WTC11 (cell line): ENCODE data around the gene FOCAD. TPM values are rescaled to one million over a fixed set of nuclear protein-coding genes. Genes with fewer than 3 reads are reported as not detected.

Source experiments
- ATAC-seq: fragments of 200-7000 bp; cut with Tn5 transposase; 2 replicates; pipeline ENCODE4 v1.10.0; 2021; ENCODE audit warnings: mild to moderate bottlenecking, moderate library complexity
- CTCF ChIA-PET: fragments of 300-600 bp; sonication (Branson Sonifier 250); formaldehyde crosslinking; loops from one replicate; lab custom pipeline; 2021; ENCODE audit warnings: antibody characterized with exemption; lab: Charles Lee
- POLR2A ChIA-PET: fragments of 350-600 bp; sonication (Branson Sonifier 250); formaldehyde crosslinking; loops from one replicate; lab custom pipeline; 2021; ENCODE audit warnings: antibody characterized with exemption; lab: Charles Lee
- DNase-seq: peaks from one replicate; pipeline ENCODE4 v3.0.0; 2021; ENCODE audit warnings: low spot score
- H3K27ac Mint-ChIP-seq: 2 replicates; pipeline ENCODE4 v1.8.0; 2021; ENCODE audit warnings: mixed read lengths
- H3K27me3 Mint-ChIP-seq: 2 replicates; pipeline ENCODE4 v1.8.0; 2021; ENCODE audit warnings: low read depth, mild to moderate bottlenecking, moderate library complexity, mixed read lengths
- H3K36me3 Mint-ChIP-seq: 2 replicates; pipeline ENCODE4 v1.8.0; 2021; ENCODE audit warnings: mixed read lengths
- H3K4me1 Mint-ChIP-seq: 2 replicates; pipeline ENCODE4 v1.8.0; 2022; ENCODE audit warnings: mixed read lengths
- H3K4me3 Mint-ChIP-seq: 2 replicates; pipeline ENCODE4 v1.8.0; 2021; ENCODE audit warnings: mild to moderate bottlenecking, moderate library complexity, mixed read lengths
- H3K9me3 Mint-ChIP-seq: 2 replicates; pipeline ENCODE4 v1.8.0; 2021; ENCODE audit warnings: mixed read lengths
- CREM ChIP-seq: sonication (generic); formaldehyde crosslinking; IDR thresholded peaks from 2 replicates; pipeline ENCODE4 v1.8.1; 2022; ENCODE audit warnings: mild to moderate bottlenecking, missing genetic modification reagents, moderate library complexity
- GABPB1 ChIP-seq: sonication (generic); formaldehyde crosslinking; IDR thresholded peaks from 2 replicates; pipeline ENCODE4 v1.8.1; 2023; ENCODE audit warnings: mild to moderate bottlenecking, missing genetic modification reagents
- GTF2I ChIP-seq: fragments of 250-450 bp; sonication (Bioruptor Pico); conservative IDR thresholded peaks from 2 replicates; pipeline ENCODE4 v1.4.0; 2021; ENCODE audit warnings: mild to moderate bottlenecking
- KAT7 ChIP-seq: sonication (generic); formaldehyde crosslinking; IDR thresholded peaks from 2 replicates; pipeline ENCODE4 v1.8.1; 2023; ENCODE audit warnings: missing genetic modification reagents, mild to moderate bottlenecking, borderline replicate concordance
- NFATC4 ChIP-seq: fragments of 250-450 bp; sonication (Bioruptor Pico); IDR thresholded peaks from 2 replicates; pipeline ENCODE4 v1.9.0; 2021; ENCODE audit warnings: mild to moderate bottlenecking
- NFYB ChIP-seq: sonication (generic); formaldehyde crosslinking; conservative IDR thresholded peaks from 2 replicates; pipeline ENCODE4 v1.8.0; 2022; ENCODE audit warnings: low read depth, missing genetic modification reagents
- SMAD3 ChIP-seq: sonication (generic); formaldehyde crosslinking; IDR thresholded peaks from 2 replicates; pipeline ENCODE4 v1.8.0; 2022; ENCODE audit warnings: missing genetic modification reagents, mild to moderate bottlenecking, borderline replicate concordance
- SP1 ChIP-seq: sonication (generic); formaldehyde crosslinking; conservative IDR thresholded peaks from 2 replicates; pipeline ENCODE4 v1.8.1; 2022; ENCODE audit warnings: missing genetic modification reagents
- ZNF138 ChIP-seq: sonication (generic); formaldehyde crosslinking; conservative IDR thresholded peaks from 2 replicates; pipeline ENCODE4 v1.8.1; 2022; ENCODE audit warnings: mild to moderate bottlenecking, moderate library complexity, missing genetic modification reagents
- ZNF263 ChIP-seq: sonication (generic); formaldehyde crosslinking; IDR thresholded peaks from 2 replicates; pipeline ENCODE4 v1.8.1; 2022; ENCODE audit warnings: low read depth, mild to moderate bottlenecking, moderate library complexity, missing genetic modification reagents
- total RNA-seq: library from RNA; stranded (reverse); gene quantifications from 3 replicates; pipeline ENCODE4 v1.2.3, GENCODE V29; 2021
- TF ChIP-seq, protein P1 (sequence below): fragments of 250-450 bp; sonication (Bioruptor Pico); IDR thresholded peaks from 2 replicates; pipeline ENCODE4 v1.9.0; 2021; ENCODE audit warnings: mild to moderate bottlenecking, borderline replicate concordance
- TF ChIP-seq, protein P2 (sequence below): sonication (generic); formaldehyde crosslinking; IDR thresholded peaks from 2 replicates; pipeline ENCODE4 v1.8.1; 2022; ENCODE audit warnings: mild to moderate bottlenecking, moderate library complexity, missing genetic modification reagents
- TF ChIP-seq, protein P3 (sequence below): fragments of 250-450 bp; sonication (Bioruptor Pico); IDR thresholded peaks from 2 replicates; pipeline ENCODE4 v2.1.2; 2022; ENCODE audit warnings: mild to moderate bottlenecking, moderate library complexity
- TF ChIP-seq, protein P4 (sequence below): sonication (generic); formaldehyde crosslinking; IDR thresholded peaks from 2 replicates; pipeline ENCODE4 v1.8.1; 2023; ENCODE audit warnings: mild to moderate bottlenecking, missing genetic modification reagents

FOCAD gene
- total RNA-seq, 1 experiment from 2014 or later: 34.3 TPM

DNA sequence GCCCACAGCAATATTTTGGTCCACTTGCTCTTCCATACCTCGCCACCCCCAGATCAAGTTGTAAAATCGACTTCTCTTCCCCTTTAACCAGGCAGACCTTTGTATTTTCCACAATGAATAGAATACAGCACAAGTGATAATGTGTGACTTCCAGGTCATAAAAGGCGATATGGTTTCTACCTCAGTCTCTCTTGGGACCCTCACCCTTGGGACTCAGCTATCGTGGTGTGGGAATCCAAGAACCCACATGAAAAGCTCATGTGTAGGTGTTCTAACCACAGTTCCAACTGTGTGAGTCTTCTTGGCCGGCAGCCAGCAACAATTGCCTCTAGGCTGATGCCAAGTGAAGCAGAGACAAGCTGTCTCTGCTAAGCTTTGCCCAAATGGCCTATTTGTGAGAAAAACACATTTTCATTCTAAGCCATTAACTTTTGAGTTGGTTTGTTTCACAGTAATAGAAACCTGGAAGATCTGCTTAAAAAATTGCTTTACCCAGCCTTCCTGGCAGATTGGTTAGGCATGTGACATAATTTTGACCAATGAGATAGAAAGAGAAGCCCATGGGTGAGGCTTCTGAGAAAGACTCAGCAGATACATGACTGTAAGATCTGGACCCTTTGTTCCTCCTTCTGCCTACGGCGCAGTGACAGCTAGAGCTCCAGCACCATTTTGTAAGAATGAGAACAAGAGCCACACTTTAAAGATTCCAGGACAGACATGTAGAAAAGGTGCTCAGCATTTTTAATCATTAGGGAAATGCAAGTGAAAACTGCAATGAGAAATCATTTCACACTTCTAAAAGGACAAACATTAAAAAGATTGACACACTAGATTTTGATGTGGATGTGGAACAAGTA lies 43.5 kb upstream of the FOCAD start (continued):
- TF ChIP-seq, protein P1, sequence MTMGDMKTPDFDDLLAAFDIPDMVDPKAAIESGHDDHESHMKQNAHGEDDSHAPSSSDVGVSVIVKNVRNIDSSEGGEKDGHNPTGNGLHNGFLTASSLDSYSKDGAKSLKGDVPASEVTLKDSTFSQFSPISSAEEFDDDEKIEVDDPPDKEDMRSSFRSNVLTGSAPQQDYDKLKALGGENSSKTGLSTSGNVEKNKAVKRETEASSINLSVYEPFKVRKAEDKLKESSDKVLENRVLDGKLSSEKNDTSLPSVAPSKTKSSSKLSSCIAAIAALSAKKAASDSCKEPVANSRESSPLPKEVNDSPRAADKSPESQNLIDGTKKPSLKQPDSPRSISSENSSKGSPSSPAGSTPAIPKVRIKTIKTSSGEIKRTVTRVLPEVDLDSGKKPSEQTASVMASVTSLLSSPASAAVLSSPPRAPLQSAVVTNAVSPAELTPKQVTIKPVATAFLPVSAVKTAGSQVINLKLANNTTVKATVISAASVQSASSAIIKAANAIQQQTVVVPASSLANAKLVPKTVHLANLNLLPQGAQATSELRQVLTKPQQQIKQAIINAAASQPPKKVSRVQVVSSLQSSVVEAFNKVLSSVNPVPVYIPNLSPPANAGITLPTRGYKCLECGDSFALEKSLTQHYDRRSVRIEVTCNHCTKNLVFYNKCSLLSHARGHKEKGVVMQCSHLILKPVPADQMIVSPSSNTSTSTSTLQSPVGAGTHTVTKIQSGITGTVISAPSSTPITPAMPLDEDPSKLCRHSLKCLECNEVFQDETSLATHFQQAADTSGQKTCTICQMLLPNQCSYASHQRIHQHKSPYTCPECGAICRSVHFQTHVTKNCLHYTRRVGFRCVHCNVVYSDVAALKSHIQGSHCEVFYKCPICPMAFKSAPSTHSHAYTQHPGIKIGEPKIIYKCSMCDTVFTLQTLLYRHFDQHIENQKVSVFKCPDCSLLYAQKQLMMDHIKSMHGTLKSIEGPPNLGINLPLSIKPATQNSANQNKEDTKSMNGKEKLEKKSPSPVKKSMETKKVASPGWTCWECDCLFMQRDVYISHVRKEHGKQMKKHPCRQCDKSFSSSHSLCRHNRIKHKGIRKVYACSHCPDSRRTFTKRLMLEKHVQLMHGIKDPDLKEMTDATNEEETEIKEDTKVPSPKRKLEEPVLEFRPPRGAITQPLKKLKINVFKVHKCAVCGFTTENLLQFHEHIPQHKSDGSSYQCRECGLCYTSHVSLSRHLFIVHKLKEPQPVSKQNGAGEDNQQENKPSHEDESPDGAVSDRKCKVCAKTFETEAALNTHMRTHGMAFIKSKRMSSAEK (CRISPR knock-in tag): no peak

DNA sequence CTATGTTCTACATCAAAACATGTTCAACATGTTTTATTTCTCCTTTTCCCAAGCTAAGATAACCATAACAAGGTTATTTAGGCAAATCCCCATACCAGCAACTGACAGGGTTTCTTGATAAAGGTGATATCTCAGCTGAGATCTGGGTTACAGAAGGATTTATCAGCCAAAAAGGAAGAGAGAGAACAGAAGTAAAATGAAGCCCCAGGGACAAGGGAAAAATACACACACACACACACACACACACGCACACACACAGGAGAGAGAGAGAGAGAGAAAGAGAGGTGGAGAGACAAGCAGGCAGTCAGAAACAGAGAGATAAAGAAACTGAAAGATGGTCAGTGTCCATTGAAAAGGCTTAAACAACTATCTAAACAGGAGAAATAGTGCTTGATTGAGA lies 42.0 kb upstream of the FOCAD start:
- POLR2A ChIA-PET: no interaction called here
- no peak for ATAC-seq

DNA sequence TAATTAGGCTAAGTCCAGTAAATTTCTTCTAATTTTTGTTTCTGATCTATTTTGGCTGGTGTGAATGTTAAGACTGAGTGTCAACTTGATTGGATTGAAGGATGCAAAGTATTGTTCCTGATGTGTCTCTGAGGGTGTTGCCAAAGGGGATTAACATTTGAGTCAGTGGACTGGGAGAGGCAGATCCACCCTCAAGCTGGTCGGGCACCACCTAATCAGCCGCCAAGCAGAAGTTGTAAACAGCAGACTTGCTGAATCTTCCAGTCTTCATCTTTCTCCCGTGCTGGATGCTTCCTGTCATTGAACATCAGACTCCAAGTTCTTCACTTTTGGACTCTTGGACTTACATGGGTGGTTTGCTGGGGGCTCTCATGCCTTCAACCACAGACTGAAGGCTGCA lies 40.4 kb upstream of the FOCAD start:
- Mint-ChIP-seq H3K27me3 (no peaks in the 10 kb centered on the region), H3K4me1 (no peaks in the 10 kb centered on the region), H3K9me3 (no peaks in the 10 kb centered on the region), H3K27ac (no peak overlapping the region), H3K36me3 (no peaks in the 10 kb centered on the region), H3K4me3 (no peak overlapping the region)
- no peak for ATAC-seq
- CTCF ChIA-PET: no interaction called here
- POLR2A ChIA-PET: no interaction called here
- TF ChIP-seq, protein P2, sequence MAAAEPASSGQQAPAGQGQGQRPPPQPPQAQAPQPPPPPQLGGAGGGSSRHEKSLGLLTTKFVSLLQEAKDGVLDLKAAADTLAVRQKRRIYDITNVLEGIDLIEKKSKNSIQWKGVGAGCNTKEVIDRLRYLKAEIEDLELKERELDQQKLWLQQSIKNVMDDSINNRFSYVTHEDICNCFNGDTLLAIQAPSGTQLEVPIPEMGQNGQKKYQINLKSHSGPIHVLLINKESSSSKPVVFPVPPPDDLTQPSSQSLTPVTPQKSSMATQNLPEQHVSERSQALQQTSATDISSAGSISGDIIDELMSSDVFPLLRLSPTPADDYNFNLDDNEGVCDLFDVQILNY (CRISPR knock-in tag): no peak
- TF ChIP-seq ZNF138 (CRISPR knock-in tag) (no peak), SMAD3 (CRISPR knock-in tag) (no peak), NFYB (no peak), GABPB1 (CRISPR knock-in tag) (no peak), CREM (no peak), KAT7 (no peak), GTF2I (CRISPR knock-in tag) (no peak), NFATC4 (CRISPR knock-in tag) (no peak), ZNF263 (no peak)
- TF ChIP-seq, protein P3, sequence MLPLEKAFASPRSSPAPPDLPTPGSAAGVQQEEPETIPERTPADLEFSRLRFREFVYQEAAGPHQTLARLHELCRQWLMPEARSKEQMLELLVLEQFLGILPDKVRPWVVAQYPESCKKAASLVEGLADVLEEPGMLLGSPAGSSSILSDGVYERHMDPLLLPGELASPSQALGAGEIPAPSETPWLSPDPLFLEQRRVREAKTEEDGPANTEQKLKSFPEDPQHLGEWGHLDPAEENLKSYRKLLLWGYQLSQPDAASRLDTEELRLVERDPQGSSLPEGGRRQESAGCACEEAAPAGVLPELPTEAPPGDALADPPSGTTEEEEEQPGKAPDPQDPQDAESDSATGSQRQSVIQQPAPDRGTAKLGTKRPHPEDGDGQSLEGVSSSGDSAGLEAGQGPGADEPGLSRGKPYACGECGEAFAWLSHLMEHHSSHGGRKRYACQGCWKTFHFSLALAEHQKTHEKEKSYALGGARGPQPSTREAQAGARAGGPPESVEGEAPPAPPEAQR (CRISPR knock-in tag): no peak
- TF ChIP-seq, protein P4, sequence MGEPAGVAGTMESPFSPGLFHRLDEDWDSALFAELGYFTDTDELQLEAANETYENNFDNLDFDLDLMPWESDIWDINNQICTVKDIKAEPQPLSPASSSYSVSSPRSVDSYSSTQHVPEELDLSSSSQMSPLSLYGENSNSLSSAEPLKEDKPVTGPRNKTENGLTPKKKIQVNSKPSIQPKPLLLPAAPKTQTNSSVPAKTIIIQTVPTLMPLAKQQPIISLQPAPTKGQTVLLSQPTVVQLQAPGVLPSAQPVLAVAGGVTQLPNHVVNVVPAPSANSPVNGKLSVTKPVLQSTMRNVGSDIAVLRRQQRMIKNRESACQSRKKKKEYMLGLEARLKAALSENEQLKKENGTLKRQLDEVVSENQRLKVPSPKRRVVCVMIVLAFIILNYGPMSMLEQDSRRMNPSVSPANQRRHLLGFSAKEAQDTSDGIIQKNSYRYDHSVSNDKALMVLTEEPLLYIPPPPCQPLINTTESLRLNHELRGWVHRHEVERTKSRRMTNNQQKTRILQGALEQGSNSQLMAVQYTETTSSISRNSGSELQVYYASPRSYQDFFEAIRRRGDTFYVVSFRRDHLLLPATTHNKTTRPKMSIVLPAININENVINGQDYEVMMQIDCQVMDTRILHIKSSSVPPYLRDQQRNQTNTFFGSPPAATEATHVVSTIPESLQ (CRISPR knock-in tag): no peak
- no peak for DNase-seq

More for the DNA sequence above, 42.0 kb upstream of the FOCAD start:
- H3K27ac Mint-ChIP-seq: no peak overlapping the region
- no peaks in the 10 kb centered on the region for H3K9me3 Mint-ChIP-seq
- no peaks in the 10 kb centered on the region for H3K36me3 Mint-ChIP-seq
- TF ChIP-seq, protein P1 (CRISPR knock-in tag): no peak
- TF ChIP-seq SP1: no peak
- TF ChIP-seq SMAD3 (CRISPR knock-in tag): no peak
- no peaks in the 10 kb centered on the region for H3K27me3 Mint-ChIP-seq
- CTCF ChIA-PET: interaction anchor here (0.9 kb wide), 1 partner anchor 17 kb away, joined by 4 read pairs; no protein-coding TSS in a partner anchor
- peaks cover 7% of the 10 kb centered on the region for H3K4me1 Mint-ChIP-seq
- no peak overlapping the region for H3K4me3 Mint-ChIP-seq
- DNase-seq: no peak
